NCI-H526 (cell line): ENCODE measurements around the gene ANXA4.
"Not testable (repeated sequence)": the region's sequence is repeated elsewhere in the genome, so short reads cannot be mapped to it uniquely, and the experiment has no call there.

ENCODE experiments used
- DNase-seq, 2 experiments: peaks; one replicate each; lab custom pipeline; 2025; lab: John Stamatoyannopoulos, UW

Gene ANXA4

DNA sequence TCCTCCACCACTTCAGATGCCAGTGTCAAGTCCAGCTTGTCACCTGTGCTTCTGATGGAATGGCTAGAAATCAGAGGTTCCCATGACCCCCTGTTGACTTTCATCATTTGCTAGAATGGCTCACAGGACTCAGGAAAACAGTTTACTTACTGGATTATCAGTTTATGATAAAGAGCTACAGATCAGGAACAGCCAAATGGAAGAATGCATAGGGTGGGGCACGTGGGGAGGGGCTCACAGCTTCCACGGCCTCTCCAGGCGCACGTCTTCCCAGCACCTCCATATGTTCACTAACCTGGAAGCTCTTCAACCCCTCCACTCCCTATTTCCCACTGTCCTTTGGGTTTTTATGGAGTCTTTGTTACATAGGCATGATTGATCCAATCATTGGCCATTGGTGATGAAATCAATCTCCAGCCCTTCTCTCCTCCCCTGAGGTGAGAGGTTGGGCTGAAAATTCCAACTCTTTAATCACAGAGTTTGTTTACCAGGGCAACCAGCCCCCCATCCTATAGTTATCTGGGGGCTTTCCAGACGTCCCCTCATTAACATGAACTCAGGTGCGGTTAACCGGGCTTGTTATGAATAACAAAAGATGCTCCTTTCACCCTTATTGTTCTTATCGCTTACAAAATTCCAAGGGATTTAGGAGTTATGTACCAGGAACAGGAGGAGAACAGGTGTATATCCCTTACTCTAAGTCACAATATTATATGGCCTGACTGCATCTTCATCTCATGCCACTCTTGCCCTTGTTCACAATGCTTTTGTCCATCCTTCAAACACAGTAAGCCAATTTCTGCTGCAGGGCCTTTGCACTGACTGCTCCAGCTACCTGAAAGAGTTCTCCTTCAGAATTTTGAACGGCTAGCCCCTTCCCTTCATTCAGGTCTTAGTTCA lies 35.2 kb downstream of the ANXA4 start:
- DNase-seq, result no peak

DNA sequence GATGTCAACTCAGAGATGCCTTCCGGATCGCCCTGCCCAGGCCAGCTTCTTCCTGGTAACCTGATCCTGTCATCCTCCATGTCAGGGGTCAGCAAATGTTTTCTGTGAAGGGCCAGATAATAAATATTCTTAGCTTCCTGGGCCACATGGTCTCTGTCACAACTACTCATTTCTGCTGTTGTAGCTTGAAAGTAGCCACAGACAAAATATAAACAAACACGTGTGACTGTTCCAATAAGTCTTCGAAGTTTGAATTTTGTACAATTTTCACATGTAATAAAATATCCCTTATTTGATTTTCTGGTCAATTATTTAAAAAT lies 35.8 kb downstream of the ANXA4 start:
- DNase-seq, result no peak

DNA sequence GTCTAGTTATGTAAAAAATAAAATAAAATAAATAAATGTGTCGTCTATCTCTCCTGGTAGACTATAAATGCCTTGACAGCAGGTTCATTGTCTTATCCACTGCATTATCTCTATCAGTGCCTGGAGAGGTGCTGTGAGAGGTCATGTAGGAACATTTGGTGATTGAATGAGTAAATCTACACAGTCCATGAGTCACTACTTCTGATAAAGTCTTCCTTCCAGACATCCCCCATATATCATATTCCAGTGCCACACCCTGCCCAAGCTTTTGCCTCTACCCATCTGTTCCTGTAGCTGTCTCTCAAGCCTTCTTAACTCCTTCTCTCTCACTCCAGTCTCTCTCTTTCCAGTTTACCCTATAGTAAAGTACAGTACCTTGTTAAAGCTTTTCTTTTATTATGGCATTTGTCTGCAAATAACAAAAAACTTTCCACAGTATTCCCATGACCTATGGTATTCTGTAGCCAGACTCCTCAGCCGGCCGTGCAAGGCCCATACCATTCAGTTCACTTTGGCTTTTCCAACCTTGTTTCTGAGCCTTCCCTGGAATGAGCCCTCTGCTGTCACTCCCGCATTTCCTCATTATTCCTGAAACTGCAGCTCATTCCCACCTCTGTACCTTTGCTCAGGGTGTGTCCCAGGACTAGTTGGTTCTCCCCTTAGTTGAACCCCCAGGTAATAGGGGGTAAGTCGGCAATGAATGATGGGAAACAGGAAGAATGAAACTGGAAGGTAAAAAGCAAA lies 37.5 kb downstream of the ANXA4 start:
- DNase-seq, result peak in 1 of 2 experiments; percentile 39

DNA sequence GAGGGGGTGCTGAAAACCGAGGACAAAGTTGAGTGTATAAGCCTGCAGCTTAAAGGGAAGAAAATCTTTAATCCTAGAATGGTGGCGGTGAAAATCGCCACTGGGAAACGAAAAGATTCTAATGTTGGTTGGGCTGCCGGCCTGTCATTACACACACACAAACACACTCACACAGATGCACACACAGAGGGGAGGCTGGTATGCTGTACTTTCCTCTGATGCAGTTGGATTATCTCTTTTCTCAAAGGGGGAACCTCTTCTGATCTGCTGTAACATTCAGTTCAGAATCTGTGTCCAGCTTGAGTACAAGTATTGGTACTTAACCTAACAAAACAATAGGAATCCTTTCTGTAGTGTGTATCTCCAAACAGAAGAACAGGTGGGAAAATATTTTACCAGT lies 39.0 kb downstream of the ANXA4 start:
- peak; percentile 69 to 76 for DNase-seq

DNA sequence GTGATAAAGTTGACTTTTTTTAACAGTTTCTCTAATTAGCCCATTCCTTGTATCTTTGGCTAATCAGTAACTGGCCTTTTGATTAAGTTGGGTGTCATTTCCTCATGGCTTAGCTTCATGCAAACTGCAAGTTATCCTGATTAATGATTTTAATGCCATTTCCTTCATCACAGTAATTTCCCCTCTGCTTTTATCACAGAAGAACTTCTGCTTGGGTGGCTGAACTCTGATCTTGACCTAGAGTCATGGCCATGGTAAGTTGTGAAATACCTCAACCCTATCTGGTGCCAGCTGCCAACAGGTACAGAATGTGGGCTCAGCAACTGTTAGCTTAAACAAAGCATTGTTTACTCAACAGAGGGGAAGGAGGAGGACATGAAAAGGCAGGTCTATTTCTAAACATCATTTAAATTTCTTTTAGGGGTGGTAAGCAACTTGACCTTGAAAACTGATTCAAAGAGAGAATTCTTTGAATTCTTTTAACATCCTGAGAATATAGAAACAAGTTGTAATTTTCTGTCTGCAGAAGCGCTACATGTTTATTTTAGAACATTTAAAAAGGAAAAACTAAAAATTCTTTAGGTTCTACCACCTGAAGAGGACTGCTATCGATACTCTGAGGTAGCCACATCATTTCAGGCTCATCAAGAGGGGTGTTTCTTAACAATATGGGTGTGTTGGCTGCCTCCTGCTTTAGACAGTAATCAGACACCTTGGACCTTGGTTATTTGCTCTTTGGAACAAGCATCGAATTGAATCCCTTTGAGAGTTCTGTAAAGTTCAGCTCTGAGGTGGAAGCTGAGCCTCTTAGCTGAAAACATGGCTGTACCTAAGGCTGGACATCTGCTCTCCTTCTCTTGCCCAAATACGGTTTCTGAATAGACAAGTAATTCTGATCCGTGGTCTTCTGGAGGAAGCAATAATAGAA lies 39.7 kb downstream of the ANXA4 start:
- peak; percentile 95 to 96 for DNase-seq

DNA sequence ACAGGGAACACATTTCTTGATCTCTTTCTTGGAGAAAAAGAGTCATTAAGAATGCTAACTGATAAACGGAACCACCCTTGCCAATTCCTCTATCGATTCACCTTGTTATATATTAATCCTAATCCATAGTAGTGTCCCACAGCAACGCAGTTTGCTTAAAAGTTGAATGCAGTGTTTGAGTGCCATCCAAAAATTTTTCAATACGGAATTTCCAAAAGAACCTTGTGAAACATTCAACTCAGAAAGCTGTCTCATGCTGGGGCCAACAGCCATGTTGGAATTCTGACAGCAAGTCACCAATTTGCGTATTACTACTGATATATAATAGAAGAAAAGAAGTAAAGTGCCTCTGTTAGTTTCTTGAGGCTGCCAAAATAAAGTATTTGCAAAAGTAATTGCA lies 42.3 kb downstream of the ANXA4 start:
- no peak for DNase-seq

DNA sequence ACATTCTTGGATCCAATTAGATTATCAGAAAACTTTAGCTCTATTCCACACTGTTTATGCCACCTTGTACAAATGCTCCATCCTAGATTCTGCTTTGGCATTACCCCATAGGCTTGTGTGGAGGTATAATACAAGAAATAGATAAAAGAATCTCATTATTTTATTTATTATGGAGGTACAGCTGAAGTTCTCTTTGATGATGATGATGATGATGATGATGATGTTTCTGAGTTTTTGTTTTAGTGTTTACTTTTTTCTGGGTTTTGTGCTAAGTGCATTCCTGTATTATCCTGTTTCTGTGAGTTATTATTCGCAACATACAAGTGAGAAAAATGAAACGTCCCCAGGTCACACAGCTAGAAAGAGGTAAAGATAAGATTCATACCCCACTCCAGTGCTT lies 43.4 kb downstream of the ANXA4 start:
- DNase-seq, result no peak

DNA sequence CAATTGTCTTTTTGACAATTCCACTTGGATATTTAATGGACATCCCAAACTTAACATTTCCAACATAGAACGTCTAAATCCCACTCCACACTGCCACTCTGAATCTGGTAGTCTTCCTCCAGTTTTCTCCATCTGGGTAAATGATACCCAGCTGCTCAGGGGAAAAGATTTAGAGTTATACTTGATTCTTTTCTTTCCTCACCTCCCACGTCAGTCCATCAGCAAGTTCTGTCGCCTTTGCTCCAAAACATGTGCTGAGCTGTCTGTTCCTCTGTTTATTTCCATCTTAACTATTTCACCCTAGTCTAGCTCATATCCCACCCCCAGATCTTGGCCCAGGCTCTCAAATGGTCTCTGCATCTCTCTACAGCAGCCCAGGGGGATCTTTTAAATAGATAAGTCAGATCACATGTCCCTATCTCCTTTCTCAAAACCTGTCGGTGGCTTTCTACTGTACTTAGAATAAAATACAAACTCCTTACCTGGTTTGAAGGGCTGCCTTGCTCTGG lies 44.2 kb downstream of the ANXA4 start:
- no peak for DNase-seq

DNA sequence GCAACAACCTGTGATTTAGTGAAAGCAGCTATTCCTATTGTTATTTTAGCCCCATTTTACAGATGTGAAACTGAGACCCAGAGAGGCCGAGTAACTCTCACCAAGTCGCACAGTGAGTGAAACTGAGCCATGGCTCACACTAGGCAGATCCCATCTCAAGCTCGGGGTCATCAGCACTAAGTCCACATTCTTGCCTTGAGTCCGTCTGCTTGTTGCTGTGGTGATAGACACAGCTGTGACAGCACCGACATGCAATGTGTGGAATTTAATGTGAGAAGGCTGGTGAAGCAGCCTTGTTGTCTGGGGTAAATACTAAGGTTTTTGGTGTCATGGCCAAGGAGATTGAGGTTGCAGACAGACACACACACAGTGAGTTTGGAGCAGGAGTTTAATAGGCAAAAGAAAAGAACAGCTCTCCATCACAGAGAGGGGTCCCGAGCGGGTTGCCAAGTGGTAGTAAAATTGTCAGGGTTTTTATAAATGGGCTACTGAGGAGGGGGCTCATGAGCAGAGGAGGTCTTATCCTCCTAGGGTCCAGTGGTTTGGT lies 47.3 kb downstream of the ANXA4 start:
- DNase-seq, result no peak

DNA sequence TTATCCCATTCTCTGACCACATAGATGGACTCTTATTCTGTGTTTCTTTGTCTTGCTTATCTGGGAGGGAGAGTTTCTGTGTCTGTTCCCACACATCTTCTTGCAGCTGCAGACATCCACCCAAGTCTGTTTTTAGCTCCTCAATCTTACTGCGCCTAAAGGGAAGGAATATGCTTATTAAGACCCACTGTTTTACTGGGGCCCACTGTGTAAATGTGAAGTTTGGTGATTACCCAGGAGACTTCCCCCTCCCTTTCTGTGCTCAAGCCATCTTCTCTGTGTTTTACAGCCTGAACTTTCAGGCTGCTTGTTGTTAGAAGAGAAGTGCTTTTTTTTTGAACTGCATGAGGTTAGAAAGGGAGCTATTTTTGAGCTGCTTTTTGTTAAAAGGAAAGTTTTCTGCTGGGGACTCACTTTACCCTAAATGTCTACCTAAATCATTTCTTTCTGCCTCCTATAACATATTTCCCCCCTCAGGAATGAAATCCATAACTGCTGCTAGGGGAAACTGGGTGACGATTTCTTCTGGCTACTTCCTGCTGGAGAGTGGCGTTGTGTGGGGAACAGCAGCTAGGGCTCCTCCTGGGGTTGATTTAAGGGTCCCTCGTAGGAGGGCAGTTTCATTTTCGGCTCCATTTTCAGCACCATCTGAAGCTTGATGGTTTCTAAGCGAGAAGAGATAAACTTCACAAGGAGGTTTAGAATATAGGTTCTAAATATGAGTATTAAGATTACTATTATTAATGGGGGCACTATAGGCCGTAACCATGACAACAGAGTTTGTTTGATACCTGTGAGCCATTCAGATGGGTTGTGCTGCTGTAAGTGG lies 48.1 kb downstream of the ANXA4 start:
- DNase-seq, result no peak

DNA sequence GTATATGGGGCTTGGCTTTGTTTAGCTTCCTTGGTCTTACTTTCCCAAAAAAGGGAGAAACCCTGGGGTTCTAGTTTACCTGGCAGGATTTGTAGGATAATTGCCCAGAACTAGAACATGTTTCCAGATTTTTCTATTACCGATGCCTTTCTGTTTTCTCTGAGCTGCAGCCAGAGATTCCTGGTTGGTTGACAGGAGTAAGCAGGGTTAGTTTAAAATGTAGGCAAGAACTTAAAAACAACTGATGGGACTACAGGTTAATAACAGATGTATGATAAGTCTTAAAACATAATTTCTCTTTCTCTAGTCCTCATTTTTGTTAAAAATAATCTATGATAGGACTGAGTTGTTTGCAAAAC lies 48.6 kb downstream of the ANXA4 start:
- DNase-seq, result no peak

DNA sequence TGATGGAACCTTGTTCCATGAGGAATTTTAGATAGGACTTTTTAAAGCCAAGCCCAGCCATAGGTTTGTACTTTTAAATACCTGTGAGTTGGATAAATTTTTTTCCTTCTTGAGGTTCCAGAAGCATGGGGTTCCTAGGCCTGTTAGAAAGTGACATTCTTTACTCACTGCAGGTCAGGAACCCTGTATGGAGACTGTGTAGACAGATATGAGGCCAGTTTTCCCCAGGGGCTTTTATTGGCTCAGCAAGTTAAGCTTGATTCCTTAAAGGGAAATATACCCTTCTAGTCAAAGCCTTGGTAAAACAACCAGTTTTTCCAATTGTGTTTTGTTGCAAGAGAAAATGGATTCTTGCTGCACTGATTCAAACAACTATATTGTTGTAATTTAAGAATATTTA lies 49.1 kb downstream of the ANXA4 start:
- DNase-seq, result peak in 1 of 2 experiments; percentile 70

DNA sequence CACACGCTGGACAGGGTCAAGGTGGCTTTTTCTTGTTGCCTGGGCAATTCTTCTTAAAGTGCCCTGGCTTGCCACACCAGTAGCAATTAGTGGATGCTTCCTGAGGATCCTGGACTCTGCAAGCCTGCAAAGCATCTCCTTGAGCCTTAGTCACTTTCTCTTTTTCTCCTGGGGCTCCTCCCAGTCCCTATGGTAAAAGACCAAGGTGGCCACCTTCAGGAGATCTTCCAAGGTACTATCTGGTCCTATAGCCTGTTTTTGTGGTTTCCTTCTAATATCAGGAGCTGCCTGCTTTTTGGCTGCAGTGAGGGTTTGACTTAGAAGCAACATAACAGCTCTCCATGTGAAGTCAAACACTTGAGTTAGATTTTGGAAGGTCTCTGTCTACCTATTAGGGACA lies 54.2 kb downstream of the ANXA4 start:
- no peak for DNase-seq

DNA sequence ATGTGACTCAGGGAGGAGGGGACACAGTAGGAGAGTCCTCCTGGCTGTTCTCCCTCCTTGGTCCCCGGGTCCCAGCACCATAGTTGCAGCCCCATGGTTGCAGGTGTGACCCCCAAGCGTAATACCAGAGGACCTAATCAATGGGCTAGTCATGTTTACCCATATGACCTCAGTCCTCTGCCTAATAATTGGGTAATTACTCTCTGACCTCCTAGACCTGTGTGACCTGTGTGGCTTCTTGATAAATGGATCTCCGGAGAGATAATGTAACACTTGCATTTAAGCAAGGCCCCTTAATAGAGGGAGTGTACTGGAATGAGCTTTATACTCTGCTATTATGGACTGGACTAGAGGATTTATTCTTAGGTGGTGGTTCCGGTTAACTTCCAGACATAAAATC lies 55.3 kb downstream of the ANXA4 start:
- DNase-seq, result no peak

DNA sequence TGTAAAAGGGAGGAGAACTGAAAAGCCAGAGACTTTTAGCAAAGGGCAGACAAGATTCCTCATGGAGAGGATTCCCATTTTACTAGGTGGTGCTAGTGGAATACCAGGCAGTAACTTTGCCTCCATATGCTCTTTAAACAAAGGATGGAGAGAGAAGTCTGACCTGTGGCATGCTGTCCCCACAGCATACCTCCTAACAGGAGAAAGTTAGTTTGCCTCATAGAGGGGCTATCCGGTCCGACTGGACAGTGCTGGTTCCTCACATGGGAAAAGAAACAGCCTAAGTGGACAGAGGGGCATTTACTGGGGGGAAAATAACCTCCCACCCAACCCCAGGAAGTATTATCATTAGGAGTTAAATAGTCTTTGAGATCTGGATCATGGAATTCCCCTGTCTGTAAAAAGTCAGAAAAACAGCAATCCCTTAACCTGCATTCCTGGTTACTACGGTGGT lies 55.9 kb downstream of the ANXA4 start:
- no peak for DNase-seq

DNA sequence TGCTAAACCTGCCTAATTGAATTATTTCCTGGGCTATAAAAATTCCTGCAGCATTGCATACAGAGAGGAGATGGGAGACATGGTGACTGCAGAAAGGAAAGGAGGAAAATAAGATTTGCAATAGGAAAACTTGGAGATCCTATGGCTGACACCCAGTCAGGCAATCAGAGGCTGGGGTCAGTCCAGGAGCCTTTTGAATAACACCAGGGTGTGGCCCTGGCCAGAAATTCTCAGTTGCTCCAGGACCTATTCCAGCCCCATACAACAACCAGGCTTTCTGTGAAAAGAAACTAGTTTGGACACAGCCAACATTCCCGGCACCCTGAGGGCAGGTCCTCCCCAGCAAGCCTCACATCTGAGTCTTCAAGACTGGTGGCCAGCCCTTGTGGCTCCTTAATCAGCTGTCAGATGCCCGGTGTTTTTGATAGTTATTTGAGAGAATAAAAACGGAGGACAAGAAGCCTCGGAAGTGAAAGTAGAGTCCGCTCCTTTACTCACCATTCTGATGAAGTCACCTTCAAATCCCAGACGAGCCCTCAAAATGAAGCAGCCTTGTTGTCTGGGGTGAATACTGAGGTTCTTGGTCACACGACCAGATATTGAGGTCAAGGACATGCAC lies 56.5 kb downstream of the ANXA4 start:
- no peak for DNase-seq

DNA sequence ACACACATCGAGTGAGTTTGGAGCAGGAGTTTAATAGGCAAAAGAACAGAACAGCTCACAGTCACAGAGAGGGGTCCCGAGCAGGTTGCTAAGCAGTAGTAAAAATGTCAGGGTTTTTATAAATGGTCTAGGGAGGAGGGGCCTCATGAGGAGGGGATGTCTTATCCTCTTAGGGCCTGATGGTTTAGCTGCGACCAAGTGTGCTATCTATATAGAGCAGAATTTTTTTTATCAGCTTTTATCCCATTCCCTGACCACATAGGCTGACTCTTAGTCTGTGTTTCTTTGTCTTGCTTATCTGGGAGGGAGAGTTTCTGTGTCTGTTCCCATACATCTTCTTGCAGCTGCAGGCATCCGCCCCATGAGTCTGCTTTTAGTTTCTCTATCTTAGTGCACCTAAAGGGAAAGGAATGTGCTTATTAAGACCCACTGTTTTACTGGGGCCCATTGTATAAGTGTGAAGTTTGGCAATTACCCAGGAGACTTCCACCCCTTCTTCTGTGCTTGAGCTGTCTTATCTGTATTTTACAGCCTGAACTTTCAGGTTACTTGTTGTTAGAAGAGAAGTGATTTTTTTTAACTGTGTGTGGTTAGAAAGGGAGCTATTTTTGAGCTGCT lies 57.1 kb downstream of the ANXA4 start:
- no peak for DNase-seq

DNA sequence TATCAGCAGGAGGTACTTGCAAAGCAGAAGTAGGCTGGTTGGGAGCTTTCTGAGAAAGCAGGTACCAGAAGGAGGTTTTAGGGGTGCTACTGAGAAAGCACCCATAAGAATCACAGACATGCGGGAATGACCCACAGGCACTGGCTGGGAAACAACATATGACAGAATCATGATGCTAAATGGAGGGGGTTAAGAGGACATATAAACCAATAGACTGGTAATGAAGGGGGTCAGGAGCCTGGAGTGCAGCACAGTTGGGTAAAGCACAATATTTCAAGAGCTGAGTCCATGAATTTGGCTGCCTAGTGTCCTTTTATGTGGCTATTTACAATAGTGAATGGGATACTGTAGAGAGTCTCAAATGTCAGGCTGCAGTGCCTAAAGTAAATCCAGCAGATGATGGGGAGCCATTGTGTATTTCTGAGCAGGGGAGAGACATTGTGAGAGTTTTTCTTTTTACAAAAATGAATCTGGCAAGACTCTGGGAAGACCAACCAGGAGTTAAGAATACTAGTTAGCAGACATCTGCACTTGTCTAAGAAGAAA lies 59.9 kb downstream of the ANXA4 start:
- DNase-seq, result no peak

DNA sequence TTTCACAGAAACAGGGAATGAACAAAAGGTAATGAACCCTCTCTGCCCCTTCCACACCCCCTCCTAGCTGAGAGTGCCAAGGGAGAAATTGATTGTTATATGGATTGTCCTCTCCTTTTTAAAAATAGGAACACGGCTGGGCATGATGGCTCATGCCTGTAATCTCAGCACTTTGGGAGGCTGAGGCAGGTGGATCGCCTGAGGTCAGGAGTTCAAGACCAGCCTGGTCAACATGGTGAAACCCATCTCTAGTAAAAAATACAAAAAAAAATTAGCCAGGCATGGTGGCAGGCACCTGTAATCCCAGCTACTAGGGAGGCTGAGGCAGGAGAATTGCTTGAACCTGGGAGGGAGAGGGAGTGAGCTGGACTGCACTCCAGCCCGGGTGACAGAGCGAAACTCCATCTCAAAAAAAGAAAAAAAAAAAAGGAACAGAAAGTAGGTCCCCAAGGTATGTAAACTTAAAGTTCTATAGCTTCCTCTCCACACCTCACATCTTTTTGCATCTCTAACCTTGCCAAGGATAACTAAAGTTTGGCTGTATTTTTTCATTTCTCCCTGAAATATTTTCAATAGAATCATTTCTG lies 60.9 kb downstream of the ANXA4 start:
- DNase-seq, result not testable (repeated sequence)
